NB4 (cell line): Measurements from ENCODE around the gene SNRK.

Source experiments
- POLR2A ChIP-seq: IDR thresholded peaks from 2 replicates; pipeline ENCODE4 v1.6.1; 2011; ENCODE audit warnings: mild to moderate bottlenecking; ENCODE audit not compliant: insufficient read length; ENCODE audit errors: extremely low read depth
- TF ChIP-seq, protein P1 (sequence below): IDR thresholded peaks from one replicate; pipeline ENCODE4 v1.5.1; 2012; ENCODE audit warnings: low read depth, low read length

DNA sequence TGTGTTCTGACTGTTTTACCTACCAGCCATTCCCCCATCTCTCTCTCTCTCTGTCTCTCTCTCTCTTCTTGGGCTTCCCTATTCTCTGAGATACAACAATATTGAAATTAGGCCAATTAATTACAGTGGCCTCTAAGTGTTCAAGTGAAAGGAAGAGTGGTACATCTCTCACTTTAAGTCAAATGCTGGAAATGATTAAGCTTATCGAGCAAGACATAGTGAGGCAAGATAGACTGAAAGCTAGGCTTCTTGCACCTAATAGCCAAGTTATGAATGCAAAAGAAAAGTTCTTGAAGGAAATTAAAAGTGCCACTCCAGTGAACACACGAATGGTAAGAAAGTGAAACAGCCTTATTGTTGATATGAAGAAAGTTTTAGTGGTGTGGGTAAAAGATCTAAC is 21.3 kb downstream of the SNRK start:
- TF ChIP-seq, protein P1, sequence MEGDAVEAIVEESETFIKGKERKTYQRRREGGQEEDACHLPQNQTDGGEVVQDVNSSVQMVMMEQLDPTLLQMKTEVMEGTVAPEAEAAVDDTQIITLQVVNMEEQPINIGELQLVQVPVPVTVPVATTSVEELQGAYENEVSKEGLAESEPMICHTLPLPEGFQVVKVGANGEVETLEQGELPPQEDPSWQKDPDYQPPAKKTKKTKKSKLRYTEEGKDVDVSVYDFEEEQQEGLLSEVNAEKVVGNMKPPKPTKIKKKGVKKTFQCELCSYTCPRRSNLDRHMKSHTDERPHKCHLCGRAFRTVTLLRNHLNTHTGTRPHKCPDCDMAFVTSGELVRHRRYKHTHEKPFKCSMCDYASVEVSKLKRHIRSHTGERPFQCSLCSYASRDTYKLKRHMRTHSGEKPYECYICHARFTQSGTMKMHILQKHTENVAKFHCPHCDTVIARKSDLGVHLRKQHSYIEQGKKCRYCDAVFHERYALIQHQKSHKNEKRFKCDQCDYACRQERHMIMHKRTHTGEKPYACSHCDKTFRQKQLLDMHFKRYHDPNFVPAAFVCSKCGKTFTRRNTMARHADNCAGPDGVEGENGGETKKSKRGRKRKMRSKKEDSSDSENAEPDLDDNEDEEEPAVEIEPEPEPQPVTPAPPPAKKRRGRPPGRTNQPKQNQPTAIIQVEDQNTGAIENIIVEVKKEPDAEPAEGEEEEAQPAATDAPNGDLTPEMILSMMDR, result no peak
- TF ChIP-seq POLR2A, result no peak
